Cerebellar nuclear complex (tissue), 1 donor: Measurements from ENCODE around the gene NUDT12.

Experiments
- DNase-seq, 2 experiments: peaks; one replicate each; lab custom pipeline; 2025; lab: John Stamatoyannopoulos, UW

Gene NUDT12

DNA sequence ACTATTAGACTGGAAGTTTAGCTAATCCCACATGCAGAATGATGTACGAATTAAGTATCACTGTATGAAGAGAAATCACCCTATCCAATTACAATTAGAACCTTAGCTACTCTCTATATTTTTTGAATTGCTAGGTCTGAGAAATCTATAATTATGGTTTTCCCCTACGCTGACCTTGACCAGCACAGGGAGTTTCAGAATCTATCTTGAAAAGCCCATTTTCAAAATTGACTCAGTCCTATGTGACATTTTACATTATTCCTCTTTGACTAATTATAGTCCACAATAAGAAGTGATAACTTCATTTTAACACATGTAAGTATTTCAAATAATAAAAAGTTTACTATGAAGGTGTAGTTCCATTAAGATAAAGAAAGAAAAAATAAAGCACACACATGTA is 21.5 kb downstream of the NUDT12 start:
- DNase-seq, result no peak

DNA sequence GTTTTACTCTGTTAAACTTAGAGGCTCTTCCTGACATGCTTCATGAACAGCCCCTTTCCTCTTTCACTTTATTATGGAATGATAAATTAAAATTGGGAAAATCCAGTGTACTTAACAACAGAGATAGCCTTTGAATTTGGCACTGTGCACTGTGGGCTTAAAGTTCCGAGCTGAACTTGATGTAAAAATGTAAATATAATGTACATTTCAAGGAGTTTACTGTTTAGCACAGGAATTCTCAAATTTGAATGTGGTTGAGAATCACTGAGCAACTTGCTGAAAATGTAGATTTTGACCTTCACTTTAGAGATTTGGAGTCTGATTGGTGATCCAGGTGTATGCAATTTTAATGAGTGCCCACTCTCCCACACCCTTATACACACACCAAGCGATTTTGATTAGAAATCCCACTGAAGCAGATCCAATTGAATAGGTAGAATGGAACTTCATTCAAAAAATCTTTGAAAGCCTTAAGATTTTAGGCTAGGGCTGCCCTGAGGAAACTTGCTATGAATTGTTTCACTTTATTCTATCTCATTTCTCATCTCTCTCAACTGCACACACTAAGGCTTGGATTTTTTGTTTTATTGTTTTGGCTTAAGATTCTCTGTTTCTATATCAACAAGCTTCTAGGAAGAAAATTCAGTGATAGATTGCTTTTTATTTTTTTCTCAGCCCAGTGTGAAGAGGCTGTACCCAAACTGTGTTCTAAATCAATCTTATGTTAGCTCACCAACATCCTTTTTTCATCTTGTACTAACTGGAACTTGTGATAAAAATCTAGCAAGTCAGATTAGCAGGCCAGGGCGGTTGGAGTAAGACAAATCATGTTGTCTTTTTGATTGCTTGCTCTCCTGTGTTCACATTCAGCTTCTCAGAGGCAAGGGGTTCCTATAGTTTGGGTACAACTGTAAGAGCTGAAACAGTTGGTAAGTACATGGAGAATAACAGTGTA is 22.9 kb downstream of the NUDT12 start:
- DNase-seq, result no peak

DNA sequence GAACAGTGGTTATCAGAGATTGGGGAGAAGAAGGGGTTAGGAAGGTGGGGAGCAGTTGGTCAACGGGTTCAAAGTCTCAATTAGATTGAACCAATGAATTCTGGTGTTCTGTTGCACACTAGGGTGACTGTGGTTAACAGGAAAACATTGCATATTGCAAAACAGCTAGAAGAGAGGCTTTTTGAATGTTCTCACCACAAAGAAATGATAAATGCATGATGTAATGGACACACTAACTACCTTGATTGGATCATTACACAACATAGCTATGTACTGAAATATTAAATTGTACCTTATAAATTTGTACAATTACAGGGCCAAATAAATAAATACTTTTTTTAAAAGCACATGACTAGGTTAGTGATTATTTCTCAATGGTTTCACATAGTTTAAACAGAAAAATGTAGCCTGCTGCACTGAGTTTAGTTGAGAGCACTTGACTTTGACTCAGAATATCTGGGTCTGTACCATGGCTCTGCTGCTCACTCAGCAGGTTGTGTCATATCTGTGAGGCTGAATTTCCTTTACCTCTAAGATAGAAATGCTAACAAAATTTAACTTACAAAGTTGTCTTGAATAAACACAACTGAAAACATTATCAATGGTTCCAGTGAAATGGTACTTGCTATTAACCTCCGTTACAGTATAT is 30.4 kb downstream of the NUDT12 start:
- DNase-seq, result no peak

DNA sequence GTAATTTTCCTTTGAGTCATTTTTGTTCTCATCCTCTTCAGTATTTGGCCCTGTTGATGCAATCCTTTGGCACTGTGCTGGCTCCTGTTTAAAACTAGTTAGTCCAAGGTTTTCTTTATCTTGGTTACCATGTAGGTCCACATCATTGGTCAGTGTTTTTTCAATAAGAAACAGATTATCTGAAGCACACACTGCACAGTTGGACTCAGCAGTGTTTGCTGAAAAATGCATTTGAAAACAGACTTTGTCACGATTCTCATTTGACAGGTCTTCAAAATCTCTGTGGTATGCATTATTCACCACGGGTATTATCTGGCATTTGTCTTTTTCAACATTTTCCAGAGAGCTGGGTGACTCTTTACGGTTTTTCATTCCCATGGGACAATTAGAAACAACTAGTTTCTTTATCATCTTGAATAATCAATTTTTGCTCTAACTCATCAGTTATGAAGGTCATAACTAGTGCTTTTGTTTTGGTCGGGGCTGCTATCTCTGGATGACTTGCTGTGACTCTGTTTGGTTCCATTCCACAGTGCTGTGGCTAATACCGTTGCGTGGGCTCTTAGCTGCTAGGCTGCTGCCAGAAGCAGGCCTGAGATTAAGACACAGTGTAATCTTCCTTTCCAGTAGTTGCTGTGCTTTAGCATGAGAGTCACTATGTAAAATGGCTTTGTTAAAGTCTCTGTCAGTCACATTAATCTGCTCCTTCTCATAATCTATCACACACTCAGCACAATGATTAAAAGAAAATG is 36.2 kb downstream of the NUDT12 start:
- DNase-seq, result no peak

DNA sequence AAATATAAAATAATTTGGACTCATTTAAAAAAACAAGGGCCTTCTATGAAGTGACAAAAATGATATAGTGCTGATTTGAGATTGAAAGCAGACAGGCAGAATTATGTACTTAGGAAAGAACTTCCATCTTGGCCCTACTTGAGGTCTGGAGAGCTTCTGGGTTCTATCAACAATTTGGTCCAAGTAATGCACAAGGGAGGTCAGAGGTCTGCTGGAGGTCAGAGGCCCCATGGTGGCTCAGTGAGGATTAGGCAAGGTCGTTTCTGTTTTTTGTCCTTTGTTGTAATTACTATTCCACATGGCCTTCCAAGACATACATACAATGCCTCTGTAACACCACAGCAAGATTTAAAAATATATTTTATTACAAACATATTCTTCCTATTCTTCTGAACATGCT is 37.2 kb downstream of the NUDT12 start:
- DNase-seq, result no peak

DNA sequence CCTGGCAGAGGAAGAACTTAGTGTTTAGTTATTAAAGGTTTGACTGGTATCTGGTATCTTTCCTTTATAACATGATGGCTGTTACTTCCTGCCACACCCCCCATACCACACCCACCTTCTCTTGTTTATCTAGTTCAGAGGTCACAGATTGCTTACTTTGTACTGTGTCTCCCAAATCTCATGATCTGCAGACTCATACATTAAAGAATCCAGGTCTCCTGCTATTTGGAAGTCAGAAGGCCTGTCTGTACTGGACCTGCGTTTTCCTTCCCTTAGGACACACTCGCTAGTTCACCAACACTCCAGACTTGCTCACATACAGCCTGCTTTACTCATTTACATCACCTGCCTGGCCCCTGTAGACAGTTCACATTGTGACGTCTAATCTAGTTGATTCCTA is 39.3 kb downstream of the NUDT12 start:
- DNase-seq, result no peak

DNA sequence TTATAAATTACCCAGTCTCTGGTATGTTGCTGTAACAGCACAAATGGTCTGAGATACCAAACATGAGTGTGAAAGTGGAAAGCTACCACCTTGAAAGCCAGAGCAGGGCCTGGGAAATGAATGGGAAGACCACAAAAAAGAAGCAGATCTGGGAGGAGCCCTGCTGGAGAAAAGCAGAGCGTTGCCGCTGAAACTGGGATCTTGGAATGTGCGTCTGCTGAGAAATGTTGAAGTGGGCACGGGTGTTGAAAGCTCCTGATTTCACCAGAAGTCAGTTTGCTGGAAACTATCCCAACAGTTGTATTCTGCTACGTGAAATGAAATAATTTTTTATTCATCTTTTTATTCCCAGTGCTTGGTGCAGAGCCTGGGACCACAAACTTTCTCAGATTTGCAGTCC is 40.0 kb downstream of the NUDT12 start:
- DNase-seq, result no peak

DNA sequence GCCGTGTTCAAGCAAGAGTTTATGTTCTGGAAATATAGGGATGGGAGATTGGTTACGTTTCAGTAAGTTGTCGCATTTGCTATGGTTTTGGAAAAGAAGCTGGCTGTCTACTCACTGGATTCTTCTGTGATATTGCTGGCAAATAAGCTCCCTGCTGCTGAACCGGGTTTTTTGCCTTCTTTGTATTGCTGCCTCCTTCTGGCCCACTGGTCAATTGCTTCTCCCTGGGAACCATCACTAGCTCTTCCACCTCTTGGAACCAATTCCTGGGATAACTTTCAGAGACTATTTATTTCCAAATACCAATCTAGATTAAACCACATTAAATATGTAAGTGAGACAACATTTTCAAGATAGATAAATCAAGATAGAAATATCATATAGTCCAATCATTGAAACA is 43.0 kb downstream of the NUDT12 start:
- no peak for DNase-seq

DNA sequence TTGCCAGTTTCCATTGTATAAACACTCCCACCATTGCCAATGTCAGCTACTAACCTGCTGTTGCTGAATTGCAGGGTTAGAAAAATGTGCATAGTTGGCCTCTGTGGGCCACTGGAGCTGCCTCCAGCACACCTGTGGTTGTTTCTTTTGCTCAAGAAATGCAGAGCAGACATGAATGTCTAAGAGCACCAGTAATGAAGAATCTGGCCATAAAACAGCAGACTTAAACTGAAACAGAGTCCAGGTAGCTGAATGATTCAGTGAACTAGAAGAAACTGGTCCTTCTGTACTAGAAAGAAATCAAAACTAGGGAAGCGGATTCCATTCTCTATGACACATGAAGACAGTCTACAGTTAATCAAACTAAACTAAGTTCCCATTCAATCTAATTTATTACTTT is 48.2 kb downstream of the NUDT12 start:
- no peak for DNase-seq

DNA sequence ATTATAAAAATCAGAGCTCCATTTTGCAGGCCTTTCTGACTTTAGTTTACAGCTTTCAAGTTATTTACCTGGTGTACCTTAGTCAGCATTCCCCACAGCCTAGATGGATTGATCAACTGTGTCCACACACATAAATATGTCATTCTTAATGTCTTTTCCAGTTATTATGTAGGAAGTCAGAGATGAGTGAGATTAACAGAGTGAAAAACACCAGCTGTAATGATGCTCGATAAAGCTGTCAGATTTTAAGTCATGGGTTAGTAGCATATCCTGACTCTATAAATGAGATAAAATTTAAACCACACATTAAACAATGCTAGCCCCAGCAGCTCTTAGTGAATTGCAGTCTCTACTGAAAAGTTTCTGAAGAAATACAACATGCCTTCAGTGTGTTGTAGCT is 48.9 kb downstream of the NUDT12 start:
- no peak for DNase-seq

DNA sequence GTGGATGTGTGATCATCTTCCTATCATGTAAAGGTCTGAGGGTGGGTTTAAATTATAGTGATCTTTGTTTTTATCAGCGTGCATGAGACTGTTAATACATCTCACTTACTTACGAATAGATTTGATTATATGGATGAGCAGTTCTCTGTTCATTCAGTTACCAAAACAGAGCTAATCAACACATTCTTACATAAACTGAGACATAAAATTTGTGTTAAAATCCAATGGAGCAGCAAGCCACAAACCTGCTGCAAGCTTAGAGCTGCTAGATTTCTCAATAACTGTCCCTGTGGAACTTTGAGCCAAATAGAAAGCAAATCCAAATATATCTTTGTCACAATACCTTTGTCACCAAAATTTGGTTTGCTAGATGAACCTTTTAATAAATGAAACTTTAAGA is 50.1 kb downstream of the NUDT12 start:
- DNase-seq, result no peak

DNA sequence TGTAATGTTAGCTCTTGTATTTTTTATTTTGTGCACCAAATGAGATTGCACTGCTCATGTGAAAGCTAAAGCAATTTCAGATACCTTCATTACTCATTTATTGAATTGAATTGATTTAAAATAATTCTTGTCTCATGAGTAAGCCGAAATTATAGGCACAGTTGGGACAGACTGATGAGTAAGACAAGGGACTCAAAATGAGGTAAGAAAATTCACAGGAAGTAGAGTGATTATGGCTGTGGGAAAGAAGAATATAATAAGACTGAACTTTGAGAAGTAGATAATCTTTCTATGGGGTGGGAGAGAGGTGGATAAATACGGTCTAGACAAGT is 51.1 kb downstream of the NUDT12 start:
- no peak for DNase-seq

DNA sequence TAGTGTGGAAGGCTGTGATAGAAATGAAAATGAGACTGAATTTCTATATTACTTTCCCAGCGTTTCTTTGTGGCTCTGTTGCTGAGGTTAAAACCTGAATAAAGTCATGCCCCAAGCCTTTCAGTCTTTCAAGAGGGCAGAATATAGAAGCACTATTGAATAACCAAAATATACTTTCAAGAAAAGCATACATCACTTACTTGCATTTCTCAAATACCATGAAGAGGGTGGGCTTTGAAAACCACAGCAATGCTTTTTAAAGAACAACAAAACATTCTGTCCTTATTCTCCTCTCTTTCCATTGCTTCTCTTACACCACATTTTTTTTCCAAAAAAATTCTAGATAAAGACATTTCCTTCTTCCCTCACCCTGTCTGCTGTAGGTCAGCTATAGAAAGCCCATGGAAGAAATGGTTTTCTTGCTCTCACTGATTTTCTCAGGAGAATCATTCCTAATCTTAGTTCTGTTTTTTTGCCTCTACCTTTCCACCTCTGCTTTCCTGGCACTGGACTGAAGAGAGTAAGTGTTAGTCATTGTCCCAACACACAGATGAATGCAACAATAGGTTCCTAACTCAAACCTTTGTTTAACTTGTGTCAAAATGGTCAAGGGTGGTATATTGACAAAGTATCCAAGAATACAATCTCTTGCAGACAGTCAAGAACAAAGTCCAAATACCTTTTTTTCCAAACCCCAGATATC is 51.6 kb downstream of the NUDT12 start:
- no peak for DNase-seq

DNA sequence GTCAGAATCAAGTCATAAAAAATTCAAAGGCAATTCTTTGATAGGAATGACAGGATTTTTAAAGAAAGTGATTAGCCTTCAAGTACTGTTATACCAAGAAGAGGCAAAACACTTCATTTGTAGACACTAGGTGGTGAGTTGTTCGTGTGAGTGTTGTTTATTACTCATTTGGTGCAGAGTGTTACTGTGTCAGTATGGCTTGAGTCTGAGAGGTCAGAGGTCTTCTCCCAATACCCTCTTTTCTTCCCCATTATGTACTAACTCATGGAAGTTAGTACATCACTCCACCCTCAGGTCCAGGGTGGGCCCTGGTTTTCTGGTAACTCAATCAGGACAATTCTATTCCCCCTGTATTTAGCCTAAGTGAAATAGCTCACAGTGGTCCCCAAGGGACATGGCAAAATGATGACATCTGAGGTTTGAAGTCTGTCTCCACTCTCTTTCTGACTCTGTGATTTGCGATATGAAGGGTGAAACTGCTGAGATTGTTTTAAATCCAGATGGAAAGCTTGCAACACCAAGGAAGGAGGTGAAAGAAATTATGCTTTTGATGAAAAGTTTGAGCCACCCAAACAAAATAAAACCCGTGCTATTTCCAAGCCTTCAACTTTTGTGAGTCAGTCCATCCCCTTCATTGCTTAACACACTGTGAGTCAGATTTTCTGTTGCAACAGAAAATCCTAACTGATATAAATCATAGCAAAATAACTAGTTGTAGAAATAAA is 56.8 kb downstream of the NUDT12 start:
- no peak for DNase-seq

DNA sequence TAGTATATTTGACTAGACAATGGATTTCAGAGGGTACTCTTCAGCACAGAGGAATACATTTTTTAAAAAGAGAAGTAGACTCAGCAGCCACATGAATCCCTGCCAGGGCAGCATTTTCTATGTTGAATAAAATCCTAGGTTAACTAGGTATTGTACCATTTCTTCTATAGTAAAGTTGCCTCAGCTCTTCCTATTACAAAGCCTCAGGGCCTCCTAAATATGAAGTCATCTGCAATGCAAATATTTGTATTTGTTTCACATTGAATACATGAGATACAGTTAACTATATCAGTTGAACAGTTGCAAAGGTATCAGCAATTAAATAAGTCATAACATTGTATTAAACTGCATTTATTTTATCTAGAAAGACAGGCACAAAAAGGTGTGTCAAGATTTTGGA is 59.5 kb downstream of the NUDT12 start:
- DNase-seq, result no peak

DNA sequence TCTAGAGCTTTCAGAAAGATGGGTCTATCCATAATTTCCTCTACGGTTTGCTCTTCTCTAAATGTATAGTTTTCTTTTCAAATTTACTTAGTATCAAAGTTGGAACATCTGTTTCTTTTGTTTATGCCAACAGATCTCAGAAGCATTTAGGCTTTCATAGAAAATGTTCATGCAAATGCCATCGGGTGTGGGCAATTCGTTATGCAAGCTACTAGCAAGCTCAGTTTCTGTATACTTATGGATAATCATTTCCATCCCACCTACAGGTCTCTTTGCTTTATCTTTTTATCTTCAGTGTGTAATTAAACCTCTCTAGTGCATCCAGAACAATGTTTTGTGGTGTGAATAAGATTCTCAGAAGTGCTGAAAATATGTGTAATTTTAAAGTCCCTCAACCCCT is 59.9 kb downstream of the NUDT12 start:
- DNase-seq, result no peak
